Activated T-helper 17 cell treated with anti-CD3 and anti-CD28 coated beads, Interleukin-2, amount 50 U/mL, for 72 hours (primary cell): ENCODE results near the gene KIRREL3. TPM values are rescaled to one million over a fixed set of nuclear protein-coding genes. Genes with fewer than 3 reads are reported as not detected.

Source experiments
- ATAC-seq: fragments of 150-1000 bp; cut with Tn5 transposase; replicated peaks from 2 replicates; pipeline ENCODE4 v1.10.0; 2021; ENCODE audit warnings: mild to moderate bottlenecking, moderate library complexity
- H3K27ac Mint-ChIP-seq: one replicate; pipeline ENCODE4 v1.8.0; 2022; ENCODE audit warnings: mixed read lengths
- H3K27me3 Mint-ChIP-seq: one replicate; pipeline ENCODE4 v1.8.0; 2022; ENCODE audit warnings: mixed read lengths
- H3K36me3 Mint-ChIP-seq: one replicate; pipeline ENCODE4 v1.8.0; 2022; ENCODE audit warnings: low read depth, mild to moderate bottlenecking, mixed read lengths
- H3K4me1 Mint-ChIP-seq: one replicate; pipeline ENCODE4 v1.8.0; 2022; ENCODE audit warnings: mixed read lengths
- H3K4me3 Mint-ChIP-seq: one replicate; pipeline ENCODE4 v1.8.0; 2022; ENCODE audit warnings: mild to moderate bottlenecking, mixed read lengths
- H3K9me3 Mint-ChIP-seq: one replicate; pipeline ENCODE4 v1.8.0; 2022; ENCODE audit warnings: mixed read lengths
- total RNA-seq, 2 donors: library from RNA; stranded (reverse); gene quantifications; one replicate each; pipeline ENCODE4 v1.2.3, GENCODE V29; 2022

KIRREL3 gene
- total RNA-seq, 2 donors from 2014 or later, result not detected

DNA sequence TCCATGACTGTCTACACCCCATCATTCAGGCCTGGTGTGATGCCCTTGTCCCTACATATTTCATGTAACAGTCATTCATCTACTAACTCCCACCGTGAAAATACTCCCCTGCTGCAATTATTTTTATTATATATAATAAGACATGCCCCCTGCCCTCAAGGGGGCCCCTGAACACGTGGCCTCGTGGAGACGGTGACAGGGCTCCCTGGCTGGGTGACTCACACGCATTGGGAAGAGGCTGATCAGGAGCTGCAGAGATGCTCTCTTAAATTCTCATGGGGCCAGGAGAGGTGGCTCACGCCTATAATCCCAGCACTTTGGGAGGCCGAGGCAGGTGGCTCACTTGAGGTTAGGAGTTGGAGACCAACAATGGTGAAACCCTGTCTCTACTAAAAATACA is 556.5 kb downstream of the KIRREL3 start:
- Mint-ChIP-seq H3K9me3 (no peaks in the 10 kb centered on the region), H3K27me3 (peaks cover 10% of the 10 kb centered on the region), H3K36me3 (no peaks in the 10 kb centered on the region), H3K4me3 (no peak overlapping the region), H3K27ac (no peak overlapping the region), H3K4me1 (no peaks in the 10 kb centered on the region)
- ATAC-seq, result no peak

DNA sequence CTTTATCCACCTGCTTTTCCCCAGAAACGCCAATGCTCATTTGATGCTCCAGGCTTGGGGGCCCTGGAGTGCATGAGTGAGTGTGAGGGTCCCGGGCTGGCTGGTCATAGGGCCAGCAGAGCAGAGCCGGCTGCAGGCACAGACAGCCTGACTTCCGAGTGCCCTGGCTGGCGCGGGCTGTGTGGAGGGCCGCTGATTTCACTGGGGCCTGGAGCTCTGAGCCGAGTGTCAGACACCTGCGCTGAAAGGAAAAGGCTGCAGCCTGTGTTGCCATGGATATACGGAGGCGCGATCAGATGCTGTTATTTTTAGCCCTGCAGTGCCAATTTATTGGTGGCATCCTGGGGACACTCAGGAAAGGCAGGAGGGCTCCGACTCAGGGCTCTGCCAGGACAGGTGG is 557.5 kb downstream of the KIRREL3 start:
- Mint-ChIP-seq H3K27ac (no peak overlapping the region), H3K36me3 (no peaks in the 10 kb centered on the region), H3K27me3 (peaks cover 10% of the 10 kb centered on the region), H3K4me1 (no peaks in the 10 kb centered on the region), H3K9me3 (no peaks in the 10 kb centered on the region), H3K4me3 (no peak overlapping the region)
- no peak for ATAC-seq

DNA sequence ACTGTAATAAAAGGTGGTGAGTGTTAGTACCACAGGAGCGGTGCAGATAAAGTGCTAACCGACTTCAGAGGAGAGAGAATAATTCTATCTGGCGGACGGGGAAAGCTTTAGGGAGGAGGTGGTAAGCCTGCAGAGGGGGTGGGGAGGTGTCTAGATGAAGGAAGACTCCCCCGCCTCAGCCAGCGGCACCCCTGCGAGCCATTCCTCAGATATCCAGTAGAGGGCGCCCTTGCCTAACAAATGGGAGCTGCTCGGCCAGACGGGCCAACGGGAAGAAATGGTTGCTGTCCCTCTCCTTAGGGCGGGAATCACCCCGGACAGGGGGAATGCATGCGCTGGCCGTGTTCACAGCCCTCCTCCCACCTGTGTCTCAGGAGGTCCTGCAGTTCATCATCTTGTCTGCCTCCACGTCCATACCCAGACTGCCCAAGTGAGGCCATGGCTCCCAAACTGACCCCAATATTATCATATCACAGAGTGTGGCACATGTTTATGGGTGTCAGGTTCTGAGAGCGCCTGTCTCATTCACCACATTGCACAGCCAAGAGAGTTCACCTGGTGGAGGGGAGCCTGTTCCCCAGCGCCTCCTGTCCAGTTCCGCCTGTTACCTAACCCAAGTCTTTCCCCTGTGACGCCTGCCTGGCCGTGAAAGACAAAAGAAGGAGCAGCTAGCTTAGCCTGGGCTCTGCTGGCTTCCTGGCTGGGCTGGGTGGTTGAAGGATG is 559.6 kb downstream of the KIRREL3 start:
- H3K27me3 Mint-ChIP-seq, result peaks cover 10% of the 10 kb centered on the region
- no peaks in the 10 kb centered on the region for H3K4me1 Mint-ChIP-seq
- no peaks in the 10 kb centered on the region for H3K36me3 Mint-ChIP-seq
- no peak overlapping the region for H3K4me3 Mint-ChIP-seq
- ATAC-seq, result peak; percentile 72
- H3K9me3 Mint-ChIP-seq, result no peaks in the 10 kb centered on the region
- H3K27ac Mint-ChIP-seq, result no peak overlapping the region

DNA sequence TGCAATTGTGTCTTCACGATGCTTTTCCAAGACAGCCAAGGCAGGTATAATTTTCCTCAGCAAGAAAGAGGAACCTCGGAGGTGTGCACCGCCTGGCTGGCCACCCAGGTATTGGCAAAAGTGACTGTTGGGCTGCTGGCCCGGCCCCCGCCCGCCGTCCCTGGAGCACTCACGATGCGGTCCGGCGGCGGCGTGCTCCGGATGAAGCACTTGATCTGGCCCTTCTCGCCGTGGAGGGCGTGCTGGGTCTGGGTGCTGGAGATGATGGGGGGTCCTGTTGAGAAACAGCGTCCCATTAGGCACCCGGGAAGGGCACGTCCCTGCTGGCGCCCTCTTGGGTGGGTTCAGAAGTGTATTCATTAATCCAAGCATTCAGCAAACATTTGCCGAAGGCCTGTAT is 560.3 kb downstream of the KIRREL3 start:
- no peaks in the 10 kb centered on the region for H3K36me3 Mint-ChIP-seq
- no peaks in the 10 kb centered on the region for H3K4me1 Mint-ChIP-seq
- peaks cover 10% of the 10 kb centered on the region for H3K27me3 Mint-ChIP-seq
- H3K9me3 Mint-ChIP-seq, result no peaks in the 10 kb centered on the region
- ATAC-seq, result no peak
- no peak overlapping the region for H3K27ac Mint-ChIP-seq
- H3K4me3 Mint-ChIP-seq, result no peak overlapping the region

DNA sequence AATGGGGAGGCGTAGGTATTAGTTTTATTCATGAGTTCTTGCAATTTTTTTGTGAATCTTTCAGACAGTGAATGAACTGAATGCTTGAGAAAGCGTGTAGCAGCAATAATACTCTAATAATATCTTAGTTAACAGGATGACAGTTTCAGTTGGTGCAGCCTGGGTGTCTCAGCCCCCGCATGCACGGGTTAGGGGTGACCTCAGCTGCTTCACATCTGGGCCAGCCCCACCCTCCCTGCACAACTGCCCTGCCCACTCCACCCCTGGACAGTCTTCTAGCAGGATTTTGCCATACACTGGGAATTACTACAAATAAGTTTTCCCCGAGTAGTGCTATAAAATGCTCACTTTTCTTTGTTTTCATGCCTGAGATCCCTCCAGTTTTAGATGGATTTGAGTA is 561.9 kb downstream of the KIRREL3 start:
- Mint-ChIP-seq H3K27ac (no peak overlapping the region), H3K9me3 (no peaks in the 10 kb centered on the region), H3K4me1 (no peaks in the 10 kb centered on the region), H3K27me3 (peaks cover 10% of the 10 kb centered on the region), H3K4me3 (no peak overlapping the region), H3K36me3 (no peaks in the 10 kb centered on the region)
- ATAC-seq, result no peak

DNA sequence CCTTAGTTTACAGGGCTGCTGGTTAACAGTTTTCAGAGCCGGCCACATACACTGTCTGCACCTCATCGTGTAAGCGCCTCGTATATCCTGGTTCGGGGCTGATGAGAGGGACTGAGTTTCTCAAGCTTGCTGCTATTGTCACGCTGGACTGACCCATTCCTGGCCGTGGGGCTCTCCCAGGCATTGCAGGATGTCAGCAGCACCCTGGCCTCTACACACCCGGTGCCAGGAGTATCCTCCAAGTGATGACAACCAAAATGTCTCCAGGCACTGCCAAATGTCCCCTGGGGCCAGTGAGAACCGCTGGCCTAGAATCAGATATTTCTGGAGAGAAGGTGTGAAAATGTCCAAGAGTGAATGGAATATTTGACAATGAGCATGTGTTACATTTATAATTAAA is 562.3 kb downstream of the KIRREL3 start:
- H3K27ac Mint-ChIP-seq, result no peak overlapping the region

DNA sequence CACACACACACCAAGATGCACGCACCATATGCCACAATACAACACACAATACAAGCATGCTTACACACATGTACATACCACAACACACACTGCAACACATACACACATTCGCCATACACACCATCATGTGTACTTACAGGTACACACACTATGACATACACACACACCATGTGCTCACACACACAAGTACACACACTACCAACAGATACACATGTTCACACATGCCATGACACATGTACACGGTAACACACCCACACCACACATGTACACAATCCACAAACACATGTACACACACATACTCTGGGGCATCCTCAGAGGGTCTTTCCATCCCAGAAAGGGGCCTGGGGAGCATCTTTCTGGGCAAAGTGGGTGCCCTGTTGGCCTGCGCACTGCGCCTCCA is 562.8 kb downstream of the KIRREL3 start:
- H3K4me3 Mint-ChIP-seq, result no peak overlapping the region
- H3K27me3 Mint-ChIP-seq, result peaks cover 3% of the 10 kb centered on the region
- no peaks in the 10 kb centered on the region for H3K4me1 Mint-ChIP-seq
- H3K9me3 Mint-ChIP-seq, result no peaks in the 10 kb centered on the region
- H3K27ac Mint-ChIP-seq, result no peak overlapping the region
- no peaks in the 10 kb centered on the region for H3K36me3 Mint-ChIP-seq
- ATAC-seq, result no peak

More for the DNA sequence above, 562.3 kb downstream of the KIRREL3 start:
- H3K9me3 Mint-ChIP-seq, result no peaks in the 10 kb centered on the region
- no peaks in the 10 kb centered on the region for H3K4me1 Mint-ChIP-seq
- peaks cover 5% of the 10 kb centered on the region for H3K27me3 Mint-ChIP-seq
- ATAC-seq, result no peak
- H3K36me3 Mint-ChIP-seq, result no peaks in the 10 kb centered on the region
- H3K4me3 Mint-ChIP-seq, result no peak overlapping the region

DNA sequence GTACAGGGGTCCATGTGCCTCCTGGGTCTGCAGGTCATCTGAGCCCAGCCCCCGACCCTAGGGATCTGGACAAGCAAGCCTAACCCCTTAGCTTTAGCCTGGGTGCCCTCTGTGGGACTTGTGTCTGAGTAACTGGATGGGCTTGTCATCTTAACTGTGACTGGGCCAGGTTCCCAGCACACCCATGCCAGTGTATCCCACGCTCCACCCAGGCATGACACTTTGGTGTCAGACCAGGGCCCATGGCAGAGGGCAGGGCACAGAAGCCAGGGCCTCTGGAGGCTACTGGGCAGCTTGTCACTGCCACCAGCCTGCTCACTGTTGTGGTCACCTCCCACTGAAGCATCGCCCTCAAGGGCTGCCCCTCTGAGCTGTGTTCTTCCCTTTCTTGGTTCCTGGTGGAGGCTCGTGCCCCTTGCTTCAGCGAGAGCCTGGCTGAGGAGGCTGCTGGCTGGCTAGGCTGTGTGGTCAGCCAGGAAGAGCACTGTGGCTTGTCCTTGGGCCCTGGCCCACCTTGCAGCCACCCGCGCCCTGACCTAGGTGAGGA is 564.3 kb downstream of the KIRREL3 start:
- H3K36me3 Mint-ChIP-seq, result no peaks in the 10 kb centered on the region
- H3K27me3 Mint-ChIP-seq, result no peaks in the 10 kb centered on the region
- H3K4me3 Mint-ChIP-seq, result no peak overlapping the region
- no peaks in the 10 kb centered on the region for H3K4me1 Mint-ChIP-seq
- H3K9me3 Mint-ChIP-seq, result no peaks in the 10 kb centered on the region
- ATAC-seq, result no peak
- H3K27ac Mint-ChIP-seq, result no peak overlapping the region

DNA sequence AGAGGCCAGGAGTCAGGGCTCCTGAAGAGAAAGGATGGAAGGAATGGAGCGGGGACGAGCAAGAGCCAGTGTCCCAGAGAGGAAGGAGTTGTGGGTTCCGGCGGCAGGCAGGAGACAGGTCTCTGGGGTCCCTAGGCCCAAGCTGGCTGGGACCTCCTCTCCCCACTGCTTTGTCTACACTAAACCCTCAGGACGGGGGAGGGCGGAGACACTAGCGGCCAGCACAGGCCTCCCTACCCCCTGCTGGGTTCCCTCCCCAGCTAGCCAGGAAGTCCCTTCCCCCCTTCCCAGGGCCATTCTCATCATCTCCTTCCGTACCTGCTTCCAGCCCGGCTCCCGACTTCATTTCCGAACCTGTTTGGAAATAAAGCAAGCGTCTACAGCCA is 565.6 kb downstream of the KIRREL3 start:
- Mint-ChIP-seq H3K36me3 (no peaks in the 10 kb centered on the region), H3K9me3 (no peaks in the 10 kb centered on the region), H3K27ac (no peak overlapping the region), H3K27me3 (no peaks in the 10 kb centered on the region), H3K4me3 (no peak overlapping the region), H3K4me1 (no peaks in the 10 kb centered on the region)
- ATAC-seq, result no peak

DNA sequence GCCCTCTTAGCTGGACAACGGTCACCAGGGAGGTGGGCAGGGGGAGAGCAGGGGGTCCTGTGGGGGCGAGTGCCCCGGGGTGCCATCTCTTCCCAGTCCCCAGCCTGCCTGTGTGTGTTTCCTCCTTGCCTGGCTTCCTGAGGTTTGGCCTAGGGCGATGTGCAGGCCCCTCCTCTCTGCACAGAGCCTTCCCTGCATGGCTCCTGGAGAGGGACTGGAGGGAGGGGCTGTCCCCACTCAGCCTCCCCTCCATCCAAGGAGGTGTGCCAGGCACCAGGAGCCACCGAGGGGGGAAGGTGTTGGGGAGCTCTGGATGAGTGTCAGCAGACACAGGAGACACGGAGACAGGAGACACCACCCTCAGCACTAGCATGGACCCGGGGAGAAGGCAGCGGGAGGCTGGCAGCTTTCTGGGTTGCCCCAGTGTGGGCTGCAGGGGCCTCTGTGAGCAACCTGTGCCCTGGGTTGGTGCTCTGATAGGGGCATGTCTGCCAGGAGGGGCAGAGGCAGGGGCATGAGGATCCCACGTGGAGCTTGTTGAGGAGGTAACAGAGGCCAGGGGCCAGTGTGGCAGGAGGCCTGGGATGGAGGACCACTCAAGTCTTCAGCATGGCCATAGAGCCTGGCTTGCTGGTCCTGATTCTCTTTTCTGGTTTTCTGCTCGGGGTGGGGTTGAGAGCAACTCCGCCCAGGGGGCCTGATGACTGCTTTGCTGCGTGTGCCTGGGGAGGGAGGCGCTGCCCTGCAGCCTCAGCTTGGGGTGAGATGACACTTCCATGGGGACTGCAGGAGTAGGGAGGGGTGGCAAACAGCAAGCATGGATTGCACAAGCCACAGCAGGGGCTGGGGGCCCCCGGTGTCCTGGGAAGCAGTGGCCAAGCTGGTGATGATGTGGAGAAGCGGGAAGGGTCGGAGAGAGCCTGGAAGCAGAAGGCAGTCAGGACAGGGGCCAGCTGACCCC is 566.3 kb downstream of the KIRREL3 start:
- Mint-ChIP-seq H3K4me1 (no peaks in the 10 kb centered on the region), H3K4me3 (no peak overlapping the region), H3K27ac (no peak overlapping the region), H3K27me3 (no peaks in the 10 kb centered on the region), H3K36me3 (no peaks in the 10 kb centered on the region), H3K9me3 (no peaks in the 10 kb centered on the region)
- ATAC-seq, result no peak

DNA sequence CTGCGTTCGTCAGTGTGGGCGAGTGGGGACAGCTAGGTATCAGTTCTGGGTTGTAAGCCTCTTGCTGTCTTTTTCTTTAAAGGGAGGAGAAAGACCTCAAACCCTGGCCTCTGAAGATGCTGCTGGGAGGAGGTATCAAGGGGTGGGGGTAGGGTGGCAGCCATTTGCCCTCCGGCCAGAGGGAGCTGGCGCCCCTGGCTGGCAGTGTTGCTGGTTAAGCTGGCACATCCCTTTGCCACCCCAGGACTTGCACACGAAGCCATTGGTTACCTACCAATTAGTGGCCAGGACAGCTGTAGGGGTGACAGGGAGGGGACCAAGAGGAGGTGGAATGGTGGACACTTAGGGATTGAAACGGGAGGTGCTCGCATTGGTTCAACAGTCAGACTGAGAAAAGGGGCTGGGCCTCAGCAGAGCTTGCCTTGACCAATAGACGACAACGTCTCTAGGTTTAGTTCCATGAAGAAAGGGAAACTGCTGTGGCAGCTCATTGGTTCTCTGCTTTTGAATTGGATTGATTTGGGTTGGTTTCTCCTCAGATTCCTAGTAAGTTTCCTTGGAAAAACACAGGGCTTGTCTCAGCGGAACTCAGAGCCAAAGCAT is 567.2 kb downstream of the KIRREL3 start:
- no peak for ATAC-seq
- no peaks in the 10 kb centered on the region for H3K36me3 Mint-ChIP-seq
- H3K27me3 Mint-ChIP-seq, result no peaks in the 10 kb centered on the region
- H3K4me1 Mint-ChIP-seq, result no peaks in the 10 kb centered on the region
- no peak overlapping the region for H3K4me3 Mint-ChIP-seq
- H3K9me3 Mint-ChIP-seq, result no peaks in the 10 kb centered on the region
- no peak overlapping the region for H3K27ac Mint-ChIP-seq

DNA sequence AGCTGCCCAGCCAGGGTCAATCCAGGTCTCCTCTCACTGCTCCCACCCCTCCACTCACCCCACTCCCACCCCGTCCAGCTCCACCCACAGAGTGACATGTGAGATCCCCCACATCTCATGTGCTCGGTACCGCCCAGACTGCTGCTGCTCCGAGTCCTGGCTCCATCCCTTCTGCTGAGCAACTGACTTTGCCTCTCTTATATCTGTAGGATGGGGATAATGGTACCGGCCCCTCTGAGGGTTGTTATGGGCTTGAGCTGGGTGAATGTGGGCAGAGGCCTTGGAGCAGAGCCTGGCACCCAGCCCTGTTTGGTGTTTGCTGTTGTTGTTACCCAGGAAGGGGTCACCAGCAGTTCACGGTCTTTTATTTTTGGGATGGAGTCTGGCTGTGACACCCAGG is 568.0 kb downstream of the KIRREL3 start:
- Mint-ChIP-seq H3K27me3 (no peaks in the 10 kb centered on the region), H3K36me3 (no peaks in the 10 kb centered on the region), H3K4me1 (no peaks in the 10 kb centered on the region), H3K27ac (no peak overlapping the region), H3K9me3 (no peaks in the 10 kb centered on the region), H3K4me3 (no peak overlapping the region)
- no peak for ATAC-seq

DNA sequence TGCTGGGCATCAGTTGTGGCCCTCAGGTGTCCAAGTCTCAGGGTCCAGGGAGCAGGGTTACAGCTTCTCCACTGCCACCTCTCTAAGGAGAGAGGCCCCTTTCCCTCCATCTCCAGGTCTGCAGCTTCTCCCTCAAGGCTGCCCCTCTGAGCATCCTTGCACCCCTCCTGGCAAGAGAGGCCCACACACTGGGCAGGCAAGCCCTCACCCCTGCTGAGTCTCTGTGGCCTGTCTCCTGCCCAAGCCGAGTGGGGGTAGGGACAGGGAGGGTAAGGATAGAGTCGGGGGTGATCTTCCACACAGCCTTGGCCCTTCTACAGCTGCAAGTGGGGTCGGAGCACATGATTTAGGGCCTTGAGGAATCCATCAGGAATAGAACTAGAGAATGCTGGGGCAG is 568.5 kb downstream of the KIRREL3 start:
- Mint-ChIP-seq H3K27ac (no peak overlapping the region), H3K4me3 (no peak overlapping the region), H3K4me1 (no peaks in the 10 kb centered on the region), H3K9me3 (no peaks in the 10 kb centered on the region), H3K36me3 (no peaks in the 10 kb centered on the region), H3K27me3 (no peaks in the 10 kb centered on the region)
- no peak for ATAC-seq

DNA sequence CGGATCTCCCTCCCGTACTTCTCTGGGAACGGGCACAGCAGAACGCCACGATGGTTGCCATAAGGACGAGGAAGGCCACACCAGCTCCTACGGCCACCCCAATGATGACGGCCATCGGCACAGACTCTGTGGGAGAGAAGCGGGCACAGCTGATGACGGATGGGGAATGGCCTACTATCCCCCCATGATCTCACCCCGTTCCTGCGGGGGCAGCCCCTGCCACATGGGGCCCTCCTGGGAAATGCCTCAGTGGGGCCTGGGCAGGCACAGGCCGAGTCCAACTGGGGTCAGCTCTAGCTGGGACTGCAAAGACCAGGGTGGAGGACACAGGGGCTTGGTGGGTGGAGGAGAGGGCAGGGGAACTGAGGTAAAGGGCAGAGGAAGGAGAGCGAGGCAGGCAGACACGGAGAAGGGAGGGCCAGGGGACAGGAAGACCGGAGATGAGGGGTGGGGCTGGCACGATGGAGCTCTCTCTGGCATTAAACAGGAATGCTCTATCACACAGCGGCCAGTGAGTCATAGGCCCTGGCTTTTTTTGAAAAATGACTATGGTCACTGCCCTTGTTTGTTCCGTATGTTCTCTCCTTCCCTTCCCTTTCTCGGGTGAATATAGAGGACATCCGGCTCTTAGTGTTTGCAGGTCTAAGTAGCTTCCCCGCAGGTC is 569.0 kb downstream of the KIRREL3 start:
- H3K4me1 Mint-ChIP-seq, result no peaks in the 10 kb centered on the region
- H3K4me3 Mint-ChIP-seq, result no peak overlapping the region
- H3K9me3 Mint-ChIP-seq, result no peaks in the 10 kb centered on the region
- no peaks in the 10 kb centered on the region for H3K36me3 Mint-ChIP-seq
- no peaks in the 10 kb centered on the region for H3K27me3 Mint-ChIP-seq
- no peak for ATAC-seq
- H3K27ac Mint-ChIP-seq, result no peak overlapping the region
